Breast epithelium (tissue), 4 donors: ENCODE results near the gene KIZ. TPM values are rescaled to one million over a fixed set of nuclear protein-coding genes. Genes with fewer than 3 reads are reported as not detected.

ENCODE experiments used
- DNase-seq, 2 donors: peaks; one replicate each; pipeline ENCODE4 v3.0.0-alpha.2; 2019; ENCODE audit warnings: low spot score in 2 of 2
- H3K27ac ChIP-seq, 2 donors: fragments of 200-600 bp; sonication (generic) in 1 of 2; one replicate each; pipeline ENCODE4 v1.5.1; 2016 to 2019; ENCODE audit warnings: mild to moderate bottlenecking in 1 of 2
- H3K27me3 ChIP-seq, 2 donors: fragments of 200-600 bp; sonication (generic) in 1 of 2; one replicate each; pipeline versions ENCODE4 v1.5.1 to v1.6.0; 2017 to 2019; ENCODE audit warnings: control low read depth in 1 of 2, mild to moderate bottlenecking in 1 of 2
- H3K36me3 ChIP-seq: fragments of 200-600 bp; one replicate; pipeline ENCODE4 v1.5.1; 2019
- H3K4me1 ChIP-seq, 2 donors: fragments of 200-600 bp; sonication (generic); one replicate each; pipeline ENCODE4 v1.5.1; 2016 to 2019; ENCODE audit warnings: control low read depth in 1 of 2
- H3K4me3 ChIP-seq, 3 donors: fragments of 200-600 bp; sonication (generic); 1 replicate in 2 of 3; 2 replicates in 1 of 3; pipeline ENCODE4 v1.5.1; 2016 to 2019; ENCODE audit warnings: mild to moderate bottlenecking in 3 of 3, moderate library complexity in 2 of 3
- H3K9me3 ChIP-seq, 2 donors: fragments of 200-600 bp; sonication (generic) in 1 of 2; one replicate each; pipeline ENCODE4 v1.5.1; 2016 to 2019; ENCODE audit warnings: control low read depth in 1 of 2
- CTCF ChIP-seq, 3 donors: fragments of 450-650 bp; IDR thresholded peaks; one replicate each; pipeline ENCODE4 v1.5.1; 2016 to 2017; ENCODE audit warnings: antibody characterized with exemption in 3 of 3, mild to moderate bottlenecking in 3 of 3, moderate library complexity in 3 of 3
- POLR2A ChIP-seq: fragments of 450-650 bp; IDR thresholded peaks from one replicate; pipeline ENCODE4 v1.6.1; 2016; ENCODE audit warnings: antibody characterized with exemption, mild to moderate bottlenecking, moderate library complexity
- POLR2AphosphoS5 ChIP-seq, 3 donors: sonication (generic); formaldehyde crosslinking; IDR thresholded peaks; one replicate each; pipeline ENCODE4 v1.6.1; 2017; ENCODE audit warnings: antibody characterized with exemption in 3 of 3
- intact Hi-C: fragments of 100-400 bp; cut with DNase I; formaldehyde crosslinking; loops from one replicate; pipeline ENCODE4 v1.15.1; 2023; ENCODE audit warnings: low total_unique reads
- total RNA-seq, 3 donors: library from RNA; depleted of rRNA; stranded (reverse); fragments of >200 nt; gene quantifications; one replicate each; pipeline ENCODE4 v1.1.0, GENCODE V29; 2016

Gene KIZ
- total RNA-seq, 3 donors from 2014 or later: 29.8 to 46.2 (median 45.9) TPM

GRCh38 chr20:21232546-21233280 is 106.8 kb downstream of the KIZ start:
- no peaks in the 10 kb centered on the region for H3K4me1 ChIP-seq
- no peaks in the 10 kb centered on the region for H3K36me3 ChIP-seq
- H3K27ac ChIP-seq: no peak overlapping the region
- H3K9me3 ChIP-seq: no peaks in the 10 kb centered on the region
- intact Hi-C loops: no loop called here
- DNase-seq: no peak
- H3K27me3 ChIP-seq: no peaks in the 10 kb centered on the region
- TF ChIP-seq CTCF (IDR thresholded peaks at IDR 0.05) (no peak), POLR2AphosphoS5 (IDR thresholded peaks at IDR 0.05) (no peak), POLR2A (no peak)
- H3K4me3 ChIP-seq: no peak overlapping the region

- Histone ChIP-seq H3K4me1 (no peaks in the 10 kb centered on the region), H3K4me3 (no peak overlapping the region), H3K9me3 (no peaks in the 10 kb centered on the region), H3K27ac (no peak overlapping the region), H3K27me3 (no peaks in the 10 kb centered on the region), H3K36me3 (no peaks in the 10 kb centered on the region)
- intact Hi-C loops: no loop called here
- no peak for DNase-seq
- no peak for TF ChIP-seq CTCF (IDR thresholded peaks at IDR 0.05)
- TF ChIP-seq POLR2A: no peak
- no peak for TF ChIP-seq POLR2AphosphoS5 (IDR thresholded peaks at IDR 0.05)
Measured at GRCh38 chr20:21234324-21234723, 108.4 kb downstream of the KIZ start.

- Histone ChIP-seq H3K4me3 (no peak overlapping the region), H3K27me3 (no peaks in the 10 kb centered on the region), H3K9me3 (no peaks in the 10 kb centered on the region), H3K4me1 (no peaks in the 10 kb centered on the region), H3K27ac (no peak overlapping the region), H3K36me3 (no peaks in the 10 kb centered on the region)
- TF ChIP-seq POLR2A: no peak
- no peak for TF ChIP-seq CTCF (IDR thresholded peaks at IDR 0.05)
- DNase-seq: no peak
- intact Hi-C loops: no loop called here
Measured at GRCh38 chr20:21234806-21235483, 109.1 kb downstream of the KIZ start.

- peak; percentile 28 to 72 (median 60) for TF ChIP-seq CTCF (IDR thresholded peaks at IDR 0.05)
- TF ChIP-seq POLR2A: no peak
- Histone ChIP-seq H3K4me3 (no peak overlapping the region), H3K27me3 (no peaks in the 10 kb centered on the region), H3K27ac (no peak overlapping the region), H3K36me3 (no peaks in the 10 kb centered on the region), H3K9me3 (no peaks in the 10 kb centered on the region), H3K4me1 (no peaks in the 10 kb centered on the region)
- DNase-seq: peak; percentile 55 to 75
- intact Hi-C loops: no loop called here
Measured at GRCh38 chr20:21235484-21236445, 109.9 kb downstream of the KIZ start.
